Measurements from ENCODE around the gene NDE1. TPM values are rescaled to one million over a fixed set of nuclear protein-coding genes. Genes with fewer than 3 reads are reported as not detected.

NDE1 gene
- total RNA-seq, 2 donors from 2014 or later, result 26.5 to 37.0 TPM

- TF ChIP-seq CTCF (IDR thresholded peaks at IDR 0.05), result no peak
- no peak for ATAC-seq (ENCODE audit: insufficient number of reproducible peaks, low FRiP score, low read depth)
- no peak overlapping the region for H3K27ac ChIP-seq
- peaks cover 46% of the 10 kb centered on the region for H3K36me3 ChIP-seq
- no peak overlapping the region for H3K4me3 ChIP-seq
- no peaks in the 10 kb centered on the region for H3K9me3 ChIP-seq
- no peaks in the 10 kb centered on the region for H3K4me1 ChIP-seq (ENCODE audit: control insufficient read depth in 1 of 2, low read depth in 2 of 2)
- no peak for DNase-seq (ENCODE audit: low spot score)
- H3K27me3 ChIP-seq (replicated peaks; ENCODE audit: insufficient read depth), result no peaks in the 10 kb centered on the region
These were observed 40.8 kb upstream of the NDE1 start for GRCh38 chr16:15609286-15609649.

GRCh38 chr16:15610369-15610871 lies 39.6 kb upstream of the NDE1 start:
- ATAC-seq (ENCODE audit: insufficient number of reproducible peaks, low FRiP score, low read depth), result no peak
- TF ChIP-seq CTCF (IDR thresholded peaks at IDR 0.05), result no peak
- Histone ChIP-seq H3K27me3 (replicated peaks; ENCODE audit: insufficient read depth) (no peaks in the 10 kb centered on the region), H3K9me3 (no peaks in the 10 kb centered on the region), H3K36me3 (peaks cover 44% of the 10 kb centered on the region), H3K4me3 (no peak overlapping the region), H3K4me1 (ENCODE audit: control insufficient read depth in 1 of 2, low read depth in 2 of 2) (no peaks in the 10 kb centered on the region), H3K27ac (no peak overlapping the region)
- DNase-seq (ENCODE audit: low spot score), result no peak

- Histone ChIP-seq H3K9me3 (no peaks in the 10 kb centered on the region), H3K4me3 (no peak overlapping the region), H3K27ac (no peak overlapping the region), H3K36me3 (peaks cover 54% of the 10 kb centered on the region), H3K4me1 (ENCODE audit: control insufficient read depth in 1 of 2, low read depth in 2 of 2) (no peaks in the 10 kb centered on the region), H3K27me3 (replicated peaks; ENCODE audit: insufficient read depth) (no peaks in the 10 kb centered on the region)
- no peak for DNase-seq (ENCODE audit: low spot score)
- TF ChIP-seq CTCF (IDR thresholded peaks at IDR 0.05), result no peak
- no peak for ATAC-seq (ENCODE audit: insufficient number of reproducible peaks, low FRiP score, low read depth)
These were observed 38.4 kb upstream of the NDE1 start for GRCh38 chr16:15611610-15612009.

- no peak for DNase-seq (ENCODE audit: low spot score)
- H3K9me3 ChIP-seq, result no peaks in the 10 kb centered on the region
- TF ChIP-seq CTCF (IDR thresholded peaks at IDR 0.05), result no peak
- H3K27me3 ChIP-seq (replicated peaks; ENCODE audit: insufficient read depth), result no peaks in the 10 kb centered on the region
- no peak overlapping the region for H3K4me3 ChIP-seq
- no peak for ATAC-seq (ENCODE audit: insufficient number of reproducible peaks, low FRiP score, low read depth)
- no peaks in the 10 kb centered on the region for H3K4me1 ChIP-seq (ENCODE audit: control insufficient read depth in 1 of 2, low read depth in 2 of 2)
- H3K27ac ChIP-seq, result no peak overlapping the region
- peaks cover 56% of the 10 kb centered on the region for H3K36me3 ChIP-seq
These were observed 36.4 kb upstream of the NDE1 start for GRCh38 chr16:15613676-15614075.

DNA sequence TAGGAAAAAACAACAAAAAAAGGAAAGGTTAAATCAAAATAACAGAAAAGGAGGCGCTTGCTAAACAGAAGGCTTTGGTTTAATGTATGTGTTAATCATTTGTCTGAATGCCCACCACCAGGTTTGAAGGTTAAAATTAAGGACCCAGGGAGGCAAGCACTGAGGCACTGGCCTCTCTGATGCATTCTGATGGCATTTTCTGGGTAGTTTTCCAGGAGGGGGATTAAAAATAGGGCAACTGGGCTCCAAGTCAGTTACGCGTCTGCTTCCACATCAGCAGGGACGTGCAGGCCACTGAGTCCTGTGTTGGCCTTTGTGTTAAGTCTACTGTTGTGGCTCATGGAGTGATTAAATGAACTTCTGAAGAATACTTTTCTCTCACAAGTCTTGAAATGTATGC lies 34.0 kb upstream of the NDE1 start:
- H3K36me3 ChIP-seq, result peaks cover 49% of the 10 kb centered on the region
- H3K4me3 ChIP-seq, result no peak overlapping the region
- no peak for DNase-seq (ENCODE audit: low spot score)
- TF ChIP-seq CTCF (IDR thresholded peaks at IDR 0.05), result no peak
- no peaks in the 10 kb centered on the region for H3K9me3 ChIP-seq
- no peak overlapping the region for H3K27ac ChIP-seq
- ATAC-seq (ENCODE audit: insufficient number of reproducible peaks, low FRiP score, low read depth), result no peak
- no peaks in the 10 kb centered on the region for H3K27me3 ChIP-seq (replicated peaks; ENCODE audit: insufficient read depth)
- H3K4me1 ChIP-seq (ENCODE audit: control insufficient read depth in 1 of 2, low read depth in 2 of 2), result peaks cover 1 to 7% of the 10 kb centered on the region in 2 donors
